ENCODE results near the gene C1orf87.

GRCh38 chr1:60049188-60049587 is 24.4 kb downstream of the C1orf87 start:
- TF ChIP-seq SUZ12 (IDR thresholded peaks at IDR 0.05; ENCODE audit: extremely low read depth, insufficient read depth, insufficient read length) (no peak), YY1 (IDR thresholded peaks at IDR 0.05; ENCODE audit: insufficient read depth, insufficient read length) (no peak), ZNF274 (IDR thresholded peaks at IDR 0.05; ENCODE audit: low read depth, low read length) (no peak)
